ENCODE results near the gene RHOG. TPM values are rescaled to one million over a fixed set of nuclear protein-coding genes. Genes with fewer than 3 reads are reported as not detected.

Gene RHOG
- total and polyA plus RNA-seq, 9 of the 15 experiments (the other 6 are each of a cell fraction or from before 2014, with no cell fraction given), result 22.6 to 162 (median 80.3) TPM

DNA sequence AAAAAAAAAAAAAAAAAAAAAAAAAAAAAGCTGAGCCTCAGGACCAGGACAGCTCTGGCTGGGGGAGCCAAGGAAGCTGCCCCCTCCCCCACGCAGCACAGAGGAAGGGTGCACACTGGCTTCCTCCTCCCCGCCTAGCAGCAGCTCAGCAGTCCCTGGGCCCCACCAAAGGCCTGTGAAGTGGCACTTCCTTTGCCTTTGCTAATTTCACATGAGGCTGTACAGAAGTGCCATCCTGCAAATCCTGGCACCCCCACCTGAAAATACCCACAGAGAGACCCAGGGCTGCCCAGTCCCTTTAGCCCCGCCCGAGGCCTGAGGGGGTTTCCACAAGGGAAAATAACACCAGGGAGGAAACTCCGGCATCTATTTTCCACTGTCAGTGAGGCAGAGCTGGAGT, 3.9 kb downstream of the RHOG start:
- peak overlapping the region; percentile 86 for H3K27ac ChIP-seq (ENCODE audit: extremely low read depth, low read depth, low read length)

More for the DNA sequence above, 3.9 kb downstream of the RHOG start:
- WGBS (ENCODE audit: insufficient coverage, low coverage, missing lambda C conversion rate), result 16% methylated on average over 3 of the region's 5 CpGs
- no peak for ATAC-seq
- H4K20me1 ChIP-seq (replicated peaks; ENCODE audit: control insufficient read depth, insufficient read depth, low read length), result peaks cover 4% of the 10 kb centered on the region; the same call in 1 of the 2 replicates
- ChIA-PET CTCF (ENCODE audit: low intra/inter-chr PET ratio) (no interaction called here), POLR2A (interaction anchor here (0.7 to 2.7 kb wide), 4 partner anchors 11 to 202 kb away, joined by 3 to 18 read pairs (median 6); no protein-coding TSS in a partner anchor)
- no peak overlapping the region for H2AFZ ChIP-seq (ENCODE audit: low read depth, low read length)
- TF ChIP-seq ZNF384 (IDR thresholded peaks at IDR 0.05; ENCODE audit: low read depth, low read length) (peak; percentile 76), SPI1 (IDR thresholded peaks at IDR 0.05; ENCODE audit: borderline replicate concordance, low read depth, low read length) (0 out of 2 replicates have a peak, but pooled peaks have one; percentile 6), ZNF41 (CRISPR knock-in tag; conservative IDR thresholded peaks at IDR 0.05) (peak; percentile 72; the same call in 1 of the 2 replicates), ASH1L (IDR thresholded peaks at IDR 0.05; ENCODE audit: borderline replicate concordance, low read depth, partially characterized antibody) (no peak), RBFOX2 (IDR thresholded peaks at IDR 0.05; ENCODE audit: low read depth, low read length) (peak; percentile 42), FOXO4 (CRISPR knock-in tag; IDR thresholded peaks at IDR 0.05) (no peak), E2F4 (CRISPR knock-in tag; IDR thresholded peaks at IDR 0.05; ENCODE audit: low read depth) (no peak), POLR2G (IDR thresholded peaks at IDR 0.05; ENCODE audit: low read depth, low read length) (0 out of 2 replicates have a peak, but pooled peaks have one; percentile 43), ZNF740 (CRISPR knock-in tag; IDR thresholded peaks at IDR 0.05) (no peak), ZNF740 (tag; IDR thresholded peaks at IDR 0.05) (0 out of 4 replicates have a peak, but pooled peaks of 1 of the 2 experiments have one; percentile 13), ZBTB7A (IDR thresholded peaks at IDR 0.05; ENCODE audit: borderline replicate concordance, control insufficient read depth, low read depth, low read length) (peak; percentile 61; the same call in 1 of the 2 replicates), RBBP5 (IDR thresholded peaks at IDR 0.05; ENCODE audit: borderline replicate concordance, insufficient read depth, low read length, poor library complexity, severe bottlenecking) (peak; percentile 54)
- TF ChIP-seq, protein P1, sequence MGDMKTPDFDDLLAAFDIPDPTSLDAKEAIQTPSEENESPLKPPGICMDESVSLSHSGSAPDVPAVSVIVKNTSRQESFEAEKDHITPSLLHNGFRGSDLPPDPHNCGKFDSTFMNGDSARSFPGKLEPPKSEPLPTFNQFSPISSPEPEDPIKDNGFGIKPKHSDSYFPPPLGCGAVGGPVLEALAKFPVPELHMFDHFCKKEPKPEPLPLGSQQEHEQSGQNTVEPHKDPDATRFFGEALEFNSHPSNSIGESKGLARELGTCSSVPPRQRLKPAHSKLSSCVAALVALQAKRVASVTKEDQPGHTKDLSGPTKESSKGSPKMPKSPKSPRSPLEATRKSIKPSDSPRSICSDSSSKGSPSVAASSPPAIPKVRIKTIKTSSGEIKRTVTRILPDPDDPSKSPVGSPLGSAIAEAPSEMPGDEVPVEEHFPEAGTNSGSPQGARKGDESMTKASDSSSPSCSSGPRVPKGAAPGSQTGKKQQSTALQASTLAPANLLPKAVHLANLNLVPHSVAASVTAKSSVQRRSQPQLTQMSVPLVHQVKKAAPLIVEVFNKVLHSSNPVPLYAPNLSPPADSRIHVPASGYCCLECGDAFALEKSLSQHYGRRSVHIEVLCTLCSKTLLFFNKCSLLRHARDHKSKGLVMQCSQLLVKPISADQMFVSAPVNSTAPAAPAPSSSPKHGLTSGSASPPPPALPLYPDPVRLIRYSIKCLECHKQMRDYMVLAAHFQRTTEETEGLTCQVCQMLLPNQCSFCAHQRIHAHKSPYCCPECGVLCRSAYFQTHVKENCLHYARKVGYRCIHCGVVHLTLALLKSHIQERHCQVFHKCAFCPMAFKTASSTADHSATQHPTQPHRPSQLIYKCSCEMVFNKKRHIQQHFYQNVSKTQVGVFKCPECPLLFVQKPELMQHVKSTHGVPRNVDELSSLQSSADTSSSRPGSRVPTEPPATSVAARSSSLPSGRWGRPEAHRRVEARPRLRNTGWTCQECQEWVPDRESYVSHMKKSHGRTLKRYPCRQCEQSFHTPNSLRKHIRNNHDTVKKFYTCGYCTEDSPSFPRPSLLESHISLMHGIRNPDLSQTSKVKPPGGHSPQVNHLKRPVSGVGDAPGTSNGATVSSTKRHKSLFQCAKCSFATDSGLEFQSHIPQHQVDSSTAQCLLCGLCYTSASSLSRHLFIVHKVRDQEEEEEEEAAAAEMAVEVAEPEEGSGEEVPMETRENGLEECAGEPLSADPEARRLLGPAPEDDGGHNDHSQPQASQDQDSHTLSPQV (IDR thresholded peaks at IDR 0.05), result peak; percentile 26; the same call in 1 of the 2 replicates
- peak overlapping the region; percentile 93 for H3K4me2 ChIP-seq (ENCODE audit: insufficient read depth, low read length)
- FAIRE-seq, result no peak
- peaks cover 92% of the 10 kb centered on the region for H3K79me2 ChIP-seq (ENCODE audit: control insufficient read depth, insufficient read depth, low read length)
- peak overlapping the region; percentile 89 for H3K4me3 ChIP-seq
- H3K27me3 ChIP-seq (ENCODE audit: control insufficient read depth in 2 of 2, insufficient read depth in 2 of 2, low read length in 2 of 2), result no peaks in the 10 kb centered on the region
- peaks cover 58 to 69% of the 10 kb centered on the region in 2 experiments for H3K4me1 ChIP-seq (replicated peaks in 1 of 2; ENCODE audit: control insufficient read depth in 2 of 2, insufficient read depth in 2 of 2, low read length in 2 of 2)
- peak in 3 of 4 experiments; percentile 39 to 59 (median 52) for DNase-seq (ENCODE audit: extremely low read depth in 1 of 4, low spot score in 3 of 4)
- no peaks in the 10 kb centered on the region for H3K9me3 ChIP-seq (replicated peaks; ENCODE audit: control insufficient read depth, insufficient read depth, low read depth, low read length)
- intact Hi-C loops (cut with micrococcal nuclease), result no loop called here
- H3K9ac ChIP-seq (ENCODE audit: insufficient read depth in 1 of 2, low read depth in 2 of 2, low read length in 2 of 2), result peak overlapping the region; percentile 84 to 94
- no TSS peak for BruUV-seq (replicated peaks)
- in situ Hi-C loops (cut with MboI), result no loop called here
- no peaks in the 10 kb centered on the region for H3K9me1 ChIP-seq (ENCODE audit: control insufficient read depth, insufficient read depth, low read length)
- H3K36me3 ChIP-seq (ENCODE audit: control insufficient read depth, insufficient read depth, low read length), result peaks cover 59% of the 10 kb centered on the region

Measured in K562 (cell line).